ENCODE data around the gene SETD3.

Gene SETD3

DNA sequence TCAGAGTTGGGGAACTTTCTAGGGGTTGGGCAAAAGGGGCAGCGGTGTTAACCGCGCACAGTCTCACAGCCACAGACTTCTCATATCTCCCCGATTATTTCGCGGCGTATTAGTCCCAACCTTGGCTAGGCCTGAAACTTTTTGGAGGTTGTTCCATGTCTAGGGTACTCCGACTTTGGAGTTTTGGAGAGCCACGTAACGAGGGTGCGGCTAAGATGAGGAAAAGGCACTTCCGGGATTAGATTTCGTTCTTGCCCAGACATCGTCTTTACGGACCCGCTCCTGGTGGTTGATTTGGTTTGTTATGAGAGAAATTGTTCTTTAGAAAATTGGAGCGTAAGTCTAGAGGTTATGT, 1.1 kb upstream of the SETD3 start:
- DNase-seq, result no peak

DNA sequence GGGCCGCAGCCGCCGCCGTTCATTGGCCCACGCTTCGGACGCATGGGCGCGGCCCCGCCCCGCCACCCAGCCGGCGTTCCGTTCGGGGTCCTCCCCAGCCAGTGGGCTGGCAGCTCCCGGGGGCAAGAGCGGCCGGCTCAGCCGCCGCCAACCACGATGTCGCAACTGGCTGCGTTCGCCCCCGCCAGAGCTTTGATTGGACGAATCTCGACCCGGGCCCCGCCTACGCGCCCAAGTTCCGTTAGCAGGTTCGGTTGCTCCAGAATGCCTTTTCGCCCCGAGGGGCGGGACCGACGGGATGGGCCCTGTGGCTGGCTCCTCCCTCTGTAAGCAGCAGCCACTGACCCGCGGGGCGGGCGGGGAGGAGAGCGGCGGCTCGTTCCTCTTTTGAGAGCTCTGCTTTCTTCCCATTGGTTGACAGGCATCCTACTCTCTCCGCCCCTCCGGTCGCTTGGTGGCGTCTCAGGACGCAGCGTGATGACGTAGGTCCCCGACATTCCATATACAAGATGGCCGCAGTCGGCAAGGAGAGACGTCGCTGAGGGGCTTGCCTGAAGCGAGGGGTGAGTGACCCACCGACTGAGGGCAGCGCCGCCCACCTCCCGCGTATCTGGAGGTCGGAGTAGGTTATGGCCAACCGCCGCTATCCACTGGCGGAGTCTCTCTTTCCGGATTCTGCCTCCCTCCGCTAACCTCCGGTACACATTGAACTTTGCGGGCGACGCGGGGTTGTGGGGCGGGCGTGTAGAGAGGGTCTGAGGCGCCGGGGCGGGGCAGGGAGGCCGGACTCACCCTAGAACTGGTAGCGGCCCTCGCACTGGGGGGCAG, 472 bp upstream of the SETD3 start, which contains the start of gene CCNK:
TSS of gene CCNK (plus strand) at position 493 of the 828 bp plus-strand sequence. CDS start 11,269 bp downstream, outside the sequence.
- peak; percentile 100 for DNase-seq

DNA sequence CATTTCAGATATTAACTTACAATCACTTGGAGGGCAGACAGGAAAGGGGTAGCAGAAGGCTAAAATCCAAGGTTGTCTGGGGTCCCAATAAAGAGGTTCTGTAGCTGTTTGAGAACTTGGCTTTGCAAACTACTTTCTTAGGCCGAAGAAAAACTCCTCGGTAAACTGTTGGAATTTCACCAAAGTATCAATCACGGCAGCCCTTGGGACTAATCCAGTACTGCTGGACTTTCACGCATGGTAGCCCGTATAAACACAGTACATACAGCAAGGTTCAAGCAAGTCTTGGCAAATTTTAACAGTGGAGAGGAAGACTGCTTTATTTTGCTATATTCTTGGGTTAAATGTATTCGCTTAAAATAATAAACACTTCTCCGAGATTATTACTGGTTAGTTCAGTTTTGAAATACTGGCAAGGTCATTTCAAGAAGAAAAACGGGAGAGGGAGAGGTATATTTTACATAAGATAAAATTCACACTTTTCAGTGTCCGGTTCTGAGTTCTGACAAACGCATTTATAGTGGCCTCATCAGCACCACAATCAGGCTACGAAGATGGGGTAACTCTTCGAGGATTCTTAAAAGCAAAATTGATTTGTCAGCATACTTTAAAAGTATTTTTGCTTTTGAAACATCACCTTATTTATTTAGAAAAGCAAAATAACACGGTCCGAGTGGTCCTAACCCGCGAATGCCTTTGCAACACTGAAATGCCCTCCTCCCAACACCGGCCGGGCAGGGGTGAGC, 1.3 kb downstream of the SETD3 start:
- DNase-seq, result no peak

DNA sequence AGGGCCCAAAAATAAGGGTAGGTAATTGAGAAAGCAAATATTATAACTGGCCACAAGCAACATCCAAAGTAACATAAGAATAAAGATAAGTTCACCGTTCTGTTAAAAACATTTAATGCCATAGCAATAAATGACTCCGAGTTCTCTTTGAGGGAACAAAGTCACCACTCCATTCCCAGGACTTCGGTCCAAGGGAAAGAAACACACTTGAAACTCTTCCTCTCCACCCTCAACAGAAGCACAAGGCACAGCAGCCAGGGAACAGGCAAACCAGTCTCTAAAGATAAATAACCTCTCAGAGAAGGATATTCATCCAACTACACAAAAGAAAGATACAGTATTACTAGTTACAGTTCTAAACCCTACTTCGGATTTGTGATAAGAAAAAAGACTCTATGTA, 2.5 kb downstream of the SETD3 start:
- DNase-seq, result no peak

DNA sequence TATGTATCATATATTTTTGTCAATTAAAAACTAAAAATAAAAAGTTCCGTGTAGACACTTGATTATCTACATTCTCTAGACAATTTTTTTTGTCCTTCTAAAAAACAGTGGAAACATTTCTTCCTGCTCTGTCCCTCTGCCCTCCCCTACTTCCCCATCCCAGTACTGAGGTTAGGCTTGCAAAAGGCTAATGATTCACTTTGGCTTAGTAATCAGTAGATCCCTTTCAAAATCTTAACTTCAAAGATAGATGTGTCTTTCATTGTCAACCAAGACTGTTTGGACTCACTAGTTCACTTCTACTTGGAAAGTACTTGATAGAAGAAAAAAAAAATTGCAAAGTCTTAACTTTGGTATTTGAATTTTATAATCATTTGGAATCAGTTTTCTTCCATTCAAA, 3.8 kb downstream of the SETD3 start:
- DNase-seq, result no peak

DNA sequence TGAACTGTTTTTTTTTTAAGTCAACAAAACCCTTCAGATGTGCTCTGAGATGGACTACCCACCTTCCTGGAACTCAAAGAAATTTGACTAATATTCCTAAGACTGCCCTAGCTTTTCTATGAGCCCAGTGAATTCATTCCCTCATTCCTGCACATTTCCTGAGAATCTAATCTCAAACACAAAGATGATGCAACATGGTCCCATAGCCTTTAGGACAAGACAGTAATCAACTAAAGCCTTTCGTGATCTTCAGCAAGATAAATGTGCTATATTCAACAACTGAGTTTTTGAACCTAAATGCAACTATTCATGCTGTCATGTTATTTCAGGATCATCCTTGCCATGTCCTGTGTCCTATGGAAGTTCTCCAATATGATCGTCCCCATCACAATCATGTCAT, 5.0 kb downstream of the SETD3 start:
- no peak for DNase-seq

DNA sequence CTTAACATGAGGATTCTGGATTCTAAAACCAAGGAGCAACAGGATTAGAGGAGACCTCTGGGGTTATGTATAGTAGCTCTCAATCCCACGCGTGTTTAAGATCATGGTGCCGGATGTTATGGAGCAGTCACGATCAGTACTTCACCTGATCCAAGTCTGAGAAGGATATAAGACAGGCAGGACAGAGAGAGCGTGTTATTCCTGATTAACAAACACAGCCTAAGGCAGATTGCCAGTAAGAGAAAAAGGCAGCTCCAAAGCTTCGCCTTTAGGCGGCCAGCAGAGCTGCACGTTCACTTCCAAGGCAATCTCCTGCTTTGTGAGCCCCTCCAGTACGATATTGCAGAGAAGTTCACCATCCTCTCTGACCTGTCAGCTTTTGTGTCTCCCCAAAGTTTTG, 5.5 kb downstream of the SETD3 start:
- no peak for DNase-seq

DNA sequence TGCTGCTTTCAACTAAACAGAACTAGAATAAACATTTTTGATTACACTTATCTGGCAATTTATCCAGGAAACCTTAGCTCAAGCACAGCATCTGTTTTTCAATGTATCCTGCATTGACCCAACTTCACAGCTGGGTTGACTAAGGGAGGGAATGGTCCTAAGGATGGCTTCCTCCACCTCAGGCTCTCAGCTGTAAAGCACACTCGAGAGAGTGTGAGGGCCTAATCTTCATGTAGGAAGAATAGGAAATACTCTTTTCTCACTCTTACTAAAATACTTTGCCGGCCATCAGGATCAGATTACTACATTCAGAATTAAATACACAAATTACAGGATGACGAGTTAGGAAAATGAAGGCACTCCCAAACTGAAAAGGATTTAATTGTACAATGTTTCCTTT, 7.2 kb downstream of the SETD3 start:
- DNase-seq, result no peak

DNA sequence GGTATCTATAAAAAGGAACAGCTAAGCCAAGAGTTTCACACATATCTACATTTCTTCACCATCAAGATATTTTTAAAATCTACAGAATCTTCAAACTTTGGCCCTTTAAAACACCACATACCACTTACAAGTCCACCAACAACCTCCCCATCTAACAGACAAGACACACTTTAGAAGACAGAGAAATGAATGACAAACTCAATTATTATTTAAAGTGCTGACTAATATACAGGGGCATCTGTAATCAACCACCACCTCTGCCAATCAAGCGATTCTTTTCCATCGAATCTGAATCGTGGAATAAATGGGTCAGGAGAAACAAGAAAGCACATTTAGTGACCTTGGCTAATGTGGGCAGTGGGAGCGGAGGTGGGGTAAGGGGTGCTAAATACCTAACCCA, 7.7 kb downstream of the SETD3 start:
- DNase-seq, result no peak

DNA sequence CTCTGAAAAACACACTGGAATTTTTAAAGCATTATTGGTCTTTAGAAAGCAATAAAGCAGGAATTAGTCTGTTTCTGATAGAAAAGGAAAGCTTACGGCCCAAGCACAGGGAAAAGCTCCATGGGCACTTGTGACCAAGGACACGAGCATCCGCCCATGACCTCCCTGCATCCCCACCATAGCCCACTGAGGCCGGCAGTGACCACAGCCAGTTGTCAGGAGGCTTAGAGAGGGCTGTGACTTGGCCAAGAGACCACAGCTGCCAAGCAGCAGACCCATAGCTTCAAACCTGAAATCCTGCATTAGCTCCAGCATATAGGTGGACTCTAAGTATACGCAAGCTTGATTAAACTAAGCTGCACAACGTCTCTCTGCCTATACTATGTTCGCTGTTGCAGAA, 8.9 kb downstream of the SETD3 start:
- DNase-seq, result no peak

DNA sequence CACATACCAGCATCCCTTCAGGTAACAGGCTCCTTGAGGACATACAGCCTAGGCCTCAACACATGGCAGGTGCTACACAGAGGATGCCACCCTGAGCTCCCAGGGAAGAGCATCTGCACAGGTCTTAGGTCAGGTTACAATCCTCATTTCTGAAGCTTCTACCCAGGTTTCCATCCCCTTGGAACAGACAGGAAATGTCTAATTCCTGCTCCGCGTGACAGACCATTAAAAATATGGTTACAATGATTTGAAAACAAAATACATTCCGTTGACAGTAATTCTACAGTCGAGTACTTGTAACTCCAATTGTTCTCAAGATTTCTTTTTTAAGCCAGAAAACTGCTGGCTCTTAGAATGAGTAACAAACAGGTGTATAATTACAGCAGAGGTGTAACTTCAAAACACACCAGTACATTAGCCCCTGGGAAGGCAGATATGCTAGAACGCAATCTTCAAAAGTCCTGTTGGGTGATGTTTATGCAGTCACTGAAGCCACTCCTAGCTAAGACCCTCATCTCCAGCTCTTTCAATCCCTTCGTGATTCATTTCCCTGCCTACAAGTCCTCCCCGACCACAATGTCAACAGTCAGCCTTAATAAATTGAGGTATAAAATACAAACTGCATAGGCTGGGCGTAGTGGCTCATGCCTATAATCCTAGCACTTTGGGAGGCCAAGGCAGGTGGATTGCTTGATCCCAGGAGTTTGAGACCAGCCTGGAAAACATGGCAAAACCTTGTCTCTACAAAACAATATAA, 11.6 kb downstream of the SETD3 start:
- DNase-seq, result no peak

DNA sequence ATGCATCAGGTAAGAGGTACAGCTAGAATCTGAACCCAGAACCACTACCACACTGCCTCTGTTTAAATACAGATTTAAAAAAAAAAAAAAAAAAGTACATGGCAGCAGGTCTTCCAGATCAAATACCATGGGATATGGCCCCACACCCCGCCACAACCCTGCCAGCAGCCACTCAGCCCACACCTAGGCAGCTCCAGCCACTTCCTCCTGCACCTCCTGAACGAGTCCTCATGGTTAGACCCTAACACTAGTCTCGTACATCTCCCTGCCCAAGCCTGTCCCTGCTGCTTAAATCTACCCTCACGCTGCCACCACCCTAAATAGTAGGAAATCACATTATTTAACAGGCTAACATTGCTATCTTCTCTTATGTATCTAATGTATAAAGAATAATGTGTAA, 12.6 kb downstream of the SETD3 start:
- no peak for DNase-seq

DNA sequence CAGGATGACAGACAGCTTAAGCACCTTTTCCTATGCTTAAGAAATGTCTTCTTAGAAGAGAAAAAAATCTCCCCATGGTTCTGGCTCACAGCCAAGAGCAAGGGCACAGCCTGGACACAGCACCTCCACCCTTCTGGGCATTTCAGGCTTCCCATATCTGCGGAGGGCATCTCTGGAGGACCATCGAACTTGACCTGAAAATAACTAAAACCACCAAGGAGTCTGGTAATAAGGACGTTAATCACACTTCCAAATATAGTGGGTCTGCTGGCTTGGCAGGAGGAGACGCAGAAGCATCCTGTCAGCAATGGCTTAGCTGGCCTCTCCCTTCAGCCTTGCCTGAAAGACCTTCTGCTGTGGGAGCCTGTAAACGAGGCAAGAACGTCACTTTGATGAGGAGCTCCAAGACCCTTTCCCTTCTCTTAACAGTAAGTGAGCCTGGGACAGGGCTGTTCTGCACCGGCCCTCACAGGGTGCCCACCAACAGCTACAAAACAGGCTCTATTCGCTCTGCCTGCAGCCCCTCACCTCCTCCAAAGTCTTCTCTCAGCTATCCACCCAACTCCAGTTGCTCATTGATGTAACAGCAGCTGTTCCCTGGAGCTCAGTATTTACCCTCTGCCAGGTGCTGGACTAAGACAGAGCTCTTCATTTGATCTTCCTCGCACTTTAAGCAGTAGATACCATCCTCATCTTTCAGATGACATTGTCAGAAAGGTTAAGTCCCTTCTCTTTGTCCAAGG, 13.2 kb downstream of the SETD3 start:
- DNase-seq, result no peak

DNA sequence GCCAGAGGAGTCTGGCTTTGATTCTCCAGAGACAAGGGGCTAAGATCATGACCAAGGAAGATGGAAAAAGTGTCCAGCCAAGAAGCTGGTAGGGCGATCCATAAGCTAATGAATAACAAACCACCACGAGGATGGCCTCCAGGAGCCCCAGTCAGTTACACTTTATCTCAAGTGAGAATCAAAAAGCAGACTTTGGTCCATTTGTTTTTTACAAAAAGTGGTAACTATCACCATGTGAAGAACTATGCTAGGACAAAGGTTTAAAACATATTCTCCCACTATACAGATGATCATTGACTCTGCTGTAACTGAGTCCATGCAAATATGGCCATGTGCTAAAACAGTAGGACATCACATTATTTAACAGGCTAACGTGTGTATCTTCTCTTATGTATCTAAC, 13.9 kb downstream of the SETD3 start:
- DNase-seq, result no peak

DNA sequence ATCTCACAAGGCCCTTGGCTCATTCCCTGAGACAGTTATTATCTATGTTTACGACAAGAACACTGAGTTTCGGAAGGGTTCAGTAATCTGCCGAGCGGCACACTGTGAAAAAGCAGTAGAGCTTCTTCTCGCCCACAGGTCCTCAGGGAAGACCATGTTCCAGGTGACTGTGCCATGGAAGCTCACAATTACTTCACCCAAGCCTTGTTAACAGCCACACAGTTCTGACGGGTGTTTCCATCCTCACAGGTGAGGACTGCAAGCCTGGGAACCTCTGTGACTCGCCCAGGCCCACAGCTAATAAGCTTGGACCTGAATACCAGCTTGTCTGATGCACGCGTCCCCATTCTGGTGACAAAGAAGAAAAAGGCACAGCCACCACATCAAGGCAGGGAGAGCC, 15.4 kb downstream of the SETD3 start:
- DNase-seq, result no peak

DNA sequence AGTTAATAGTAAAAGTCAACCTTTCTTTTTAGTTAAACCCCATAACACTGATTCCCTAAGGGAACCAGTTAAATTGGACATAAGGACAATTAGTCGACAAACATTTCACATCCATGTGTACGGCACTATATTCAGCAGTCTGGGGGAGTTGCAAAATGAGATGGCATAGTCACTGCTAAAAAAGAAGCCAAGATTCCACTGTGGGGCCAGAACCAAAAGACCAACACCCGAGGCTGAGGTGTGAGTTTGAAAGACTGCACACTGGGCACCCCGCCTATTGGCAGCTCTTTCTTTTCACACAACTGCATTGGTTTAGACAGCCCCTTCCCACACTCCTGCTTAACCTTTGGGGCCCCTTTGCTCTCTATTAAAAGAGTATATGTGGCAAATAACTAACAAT, 16.7 kb downstream of the SETD3 start:
- DNase-seq, result no peak

DNA sequence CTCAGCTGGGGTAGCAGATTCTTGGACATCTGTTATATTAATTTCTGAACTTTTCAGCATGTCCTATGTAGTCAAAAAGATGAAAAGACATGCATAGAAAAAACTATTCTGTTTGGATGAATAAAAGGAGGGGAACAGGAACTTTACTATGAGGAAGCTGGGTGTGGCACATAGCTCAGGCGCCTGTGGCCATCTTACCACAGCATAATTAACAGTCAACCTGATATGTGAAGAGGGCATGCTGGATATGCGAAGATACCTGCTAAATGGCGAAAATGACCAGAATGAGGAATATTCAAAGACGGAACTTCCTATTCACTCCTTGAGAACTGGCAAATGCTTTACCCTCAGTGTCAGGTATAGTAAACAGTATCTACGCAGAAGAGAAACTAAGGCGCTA, 18.4 kb downstream of the SETD3 start:
- no peak for DNase-seq

DNA sequence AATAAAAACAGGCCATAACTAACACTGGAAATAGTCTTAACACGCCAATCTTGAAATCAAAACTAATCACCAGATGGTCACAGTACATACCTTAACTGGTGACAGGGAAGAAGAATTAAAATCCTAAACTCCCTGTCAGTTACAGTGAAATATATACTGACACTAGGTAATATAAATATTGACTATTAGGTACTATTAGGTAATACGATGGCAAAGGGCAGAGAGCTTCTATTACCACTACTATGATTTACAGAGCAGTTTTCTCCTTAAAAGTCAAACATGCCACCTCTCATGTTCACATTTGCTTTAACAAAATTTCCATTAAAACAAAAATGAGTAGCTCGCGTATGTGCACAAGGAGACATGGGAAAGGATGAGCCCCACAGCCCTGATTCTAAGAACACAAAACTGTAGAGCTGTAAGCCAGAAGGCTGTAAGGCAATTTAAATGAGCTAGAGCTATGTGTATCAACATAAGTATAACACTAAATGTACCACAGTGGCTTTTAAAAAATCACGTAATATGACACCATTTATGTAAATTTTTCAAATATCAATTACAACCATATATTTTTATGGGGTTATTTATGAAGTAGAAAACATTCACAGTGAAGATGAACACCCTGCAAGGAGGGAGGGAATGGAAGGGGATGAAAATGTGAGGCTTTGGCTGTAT, 19.1 kb downstream of the SETD3 start:
- DNase-seq, result no peak

DNA sequence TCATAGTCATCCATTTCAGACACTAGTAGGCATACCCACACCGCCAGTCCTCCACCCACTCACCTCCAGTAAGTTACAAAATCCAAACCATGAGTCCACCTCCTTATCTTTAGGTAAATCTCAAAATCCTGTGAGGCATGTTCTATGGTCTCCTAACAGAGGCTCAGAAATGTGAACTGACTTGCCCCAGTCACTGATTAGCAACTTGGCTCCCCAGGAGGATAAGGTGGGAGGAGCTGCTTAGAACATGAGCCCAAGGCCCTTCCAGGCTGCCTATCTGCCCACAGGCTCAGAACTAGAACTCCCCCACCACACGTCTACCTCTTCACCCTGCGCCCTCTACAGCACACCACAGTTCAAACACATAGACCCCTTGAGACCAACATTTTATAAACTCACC, 19.9 kb downstream of the SETD3 start:
- DNase-seq, result no peak

DNA sequence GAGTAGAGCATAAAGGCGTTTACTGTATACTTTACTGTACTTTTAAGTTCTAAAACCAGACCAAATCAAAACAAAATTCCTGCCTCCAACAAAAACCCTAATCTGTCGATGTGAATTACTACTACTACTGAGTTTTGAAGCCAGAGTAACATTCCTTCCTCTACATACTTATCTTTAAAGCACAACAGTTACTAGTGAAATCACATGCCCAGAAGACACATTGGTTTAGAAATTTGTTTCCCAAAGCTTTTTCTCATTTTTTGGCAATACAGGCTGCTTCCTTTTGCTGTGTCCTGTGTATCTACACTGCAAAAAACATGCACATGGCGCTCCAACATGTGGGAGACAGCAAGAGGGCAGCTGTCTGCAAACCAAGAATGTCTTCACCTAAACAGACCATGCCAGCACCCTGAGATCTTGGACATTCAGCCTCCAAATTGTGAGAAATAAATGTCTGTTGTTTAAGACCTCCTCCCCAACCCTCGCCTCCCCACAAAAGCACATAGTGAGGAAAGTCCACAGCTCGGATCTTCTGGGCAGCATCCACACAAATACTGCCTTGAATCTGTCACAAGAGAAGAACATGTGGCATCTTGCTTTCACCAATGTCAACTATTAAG, 21.1 kb downstream of the SETD3 start:
- no peak for DNase-seq

DNA sequence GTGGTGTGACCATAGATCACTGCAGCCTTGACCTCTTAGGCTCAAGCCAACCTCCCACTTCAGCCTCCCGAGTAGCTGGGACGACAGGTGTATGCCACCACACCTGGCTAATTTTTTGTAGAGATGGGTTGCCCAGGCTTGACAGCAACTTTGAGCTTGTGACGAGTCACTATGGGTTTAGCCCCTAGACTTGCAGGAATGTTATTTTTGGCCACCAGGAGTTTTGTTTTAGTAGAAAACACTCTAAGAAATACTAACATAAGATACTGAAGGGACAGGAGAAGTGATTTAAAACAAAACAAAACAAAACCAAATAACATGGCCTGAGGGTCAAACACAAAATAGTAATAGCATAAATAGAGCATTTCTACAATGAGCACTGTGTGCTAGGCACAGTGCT, 26.4 kb downstream of the SETD3 start:
- no peak for DNase-seq

DNA sequence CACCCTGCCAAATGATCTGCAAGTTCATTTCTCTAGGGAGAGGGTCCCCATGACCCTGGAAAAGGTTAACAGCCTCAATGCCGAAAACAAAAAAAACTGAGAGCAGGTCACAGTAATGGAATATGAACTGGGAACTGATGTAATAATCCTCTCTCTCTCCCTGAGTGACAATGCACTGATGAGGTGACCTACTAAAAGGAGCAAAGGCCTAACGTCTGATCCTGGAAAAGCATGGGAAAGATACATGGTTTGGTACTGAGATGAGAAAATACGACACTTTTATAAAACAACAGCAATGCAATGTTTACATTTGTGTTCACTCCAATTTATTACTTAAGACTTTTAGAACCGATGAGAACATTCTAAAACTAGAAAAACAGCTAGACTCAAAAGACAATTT, 27.7 kb downstream of the SETD3 start:
- no peak for DNase-seq

Measured in CD4-positive, alpha-beta T cell treated with Interleukin-4 for 1 hour (primary cell).